Heart right ventricle (tissue), 16 donors: ENCODE data around the gene ECI1. TPM values are rescaled to one million over a fixed set of nuclear protein-coding genes. Genes with fewer than 3 reads are reported as not detected.

ENCODE experiments used
- ATAC-seq, 8 donors: fragments of 200-7000 bp; cut with Tn5 transposase; one replicate each; pipeline ENCODE4 v1.9.1; 2020; ENCODE audit warnings: mild to moderate bottlenecking in 8 of 8, moderate library complexity in 8 of 8, moderate number of reproducible peaks in 1 of 8
- DNase-seq, 2 donors: peaks; one replicate each; pipeline ENCODE4 v3.0.0-alpha.2; 2020
- H3K27ac ChIP-seq, 10 donors: fragments of 200-600 bp; sonication (generic) in 2 of 10; one replicate each; pipeline versions ENCODE4 v1.5.0 to v1.8.0; 2020 to 2022; ENCODE audit warnings: mild to moderate bottlenecking in 3 of 10
- H3K27me3 ChIP-seq, 7 donors: fragments of 200-600 bp; one replicate each; pipeline ENCODE4 v1.8.0; 2021 to 2022; ENCODE audit warnings: mild to moderate bottlenecking in 2 of 7
- H3K36me3 ChIP-seq, 9 donors: fragments of 200-600 bp; sonication (generic) in 1 of 9; one replicate each; pipeline versions ENCODE4 v1.5.0 to v1.8.0; 2020 to 2022; ENCODE audit warnings: mild to moderate bottlenecking in 2 of 9
- H3K4me1 ChIP-seq, 9 donors: fragments of 200-600 bp; sonication (generic) in 1 of 9; one replicate each; pipeline versions ENCODE4 v1.5.0 to v1.8.0; 2020 to 2022; ENCODE audit warnings: mild to moderate bottlenecking in 4 of 9
- H3K4me3 ChIP-seq, 10 donors: fragments of 200-600 bp; sonication (generic) in 2 of 10; one replicate each; pipeline versions ENCODE4 v1.5.0 to v1.8.0; 2020 to 2022; ENCODE audit warnings: mild to moderate bottlenecking in 7 of 10, moderate library complexity in 2 of 10
- H3K9me3 ChIP-seq, 11 donors: fragments of 200-600 bp in 10 of 11; sonication (generic) in 2 of 11; one replicate each; pipeline versions ENCODE4 v1.5.0 to v1.8.0; 2013 to 2022; ENCODE audit warnings: mild to moderate bottlenecking in 2 of 11, control low read depth in 1 of 11, moderate library complexity in 1 of 11
- WGBS, 2 donors: extraction: QIAGEN DNeasy Blood & Tissue Kit; methylation state at CpG; one replicate each; pipeline ENCODE4 v1.1.7; 2013; ENCODE audit warnings: inconsistent platforms in 1 of 2; 5-methylcytosine and 5-hydroxymethylcytosine counted together
- intact Hi-C, 10 donors: fragments of 100-400 bp; cut with DNase I; formaldehyde crosslinking; loops; one replicate each; pipeline versions ENCODE4 v1.11.1 to v1.14.2; 2022
- polyA plus RNA-seq, 2 donors: library from polyadenylated mRNA; stranded (reverse); fragments of 200-250 nt; gene quantifications; one replicate each; pipeline ENCODE4 v1.2.3, GENCODE V29; 2013
- total RNA-seq, 10 donors: library from RNA; stranded (reverse); fragmentation: NEBNext Ultra II Directional in 3 of 10; extraction: Animal tissue kit (Norgen Biotek cat#: 25700) in 3 of 10; gene quantifications; one replicate each; pipeline versions ENCODE4 v1.2.1 to v1.2.4, GENCODE V29; 2021 to 2023
- TF ChIP-seq, protein P1 (sequence below), 9 donors: fragments of 200-600 bp; sonication (generic) in 2 of 9; IDR thresholded peaks; one replicate each; pipeline versions ENCODE4 v1.5.0 to v1.8.0; 2021 to 2022; ENCODE audit warnings: antibody characterized with exemption in 9 of 9, mild to moderate bottlenecking in 5 of 9, moderate library complexity in 1 of 9
- donor health status: Arrhythmogenic right ventricular cardiomyopathy.
- donor health status: ischemic (EF 13 %, LVEDD 7.1; RV severe dilation, severe dysfunction).
- donor health status: healthy with polysubstance abuse.
- donor health status: DM: no; HTN: yes; CAD: no.
- donor health status: DM: no; HTN: no; CAD: no.
- donor health status: ischemic (EF 25% LVEDD 6.9; RV normal size, moderate dysfunction).
- donor health status: ischemic (EF 25% LVEDD 5.7; RV mildly dilated, moderate dysfunction).
- donor health status: healthy.
- donor health status: DM: yes; HTN: yes; CAD: no.
- donor health status: Ischemic cardiomyopathy.
- donor health status: ischemic (EF 35%, LVEDD 5.7; RV mildly dilated, moderate dysfunction).
- donor health status: nonischemic (EF 11% LVEDD 7.7; RV severe dilation, severe dysfunction).
- donor health status: DM: yes; HTN: yes; CAD: no.
- donor health status: PGD.
- donor health status: ischemic (EF 29% LVEDD 5.4; RV normal size, mild dysfunction).
- donor health status: nonischemic (EF 23%, LVEDD 6.1; RV moderate dilation, normal function).

Gene ECI1
- total and polyA plus RNA-seq, 12 donors: 118 to 491 (median 155) TPM

GRCh38 chr16:2280461-2280860 lies 29.1 kb upstream of the ECI1 start:
- TF ChIP-seq, protein P1, sequence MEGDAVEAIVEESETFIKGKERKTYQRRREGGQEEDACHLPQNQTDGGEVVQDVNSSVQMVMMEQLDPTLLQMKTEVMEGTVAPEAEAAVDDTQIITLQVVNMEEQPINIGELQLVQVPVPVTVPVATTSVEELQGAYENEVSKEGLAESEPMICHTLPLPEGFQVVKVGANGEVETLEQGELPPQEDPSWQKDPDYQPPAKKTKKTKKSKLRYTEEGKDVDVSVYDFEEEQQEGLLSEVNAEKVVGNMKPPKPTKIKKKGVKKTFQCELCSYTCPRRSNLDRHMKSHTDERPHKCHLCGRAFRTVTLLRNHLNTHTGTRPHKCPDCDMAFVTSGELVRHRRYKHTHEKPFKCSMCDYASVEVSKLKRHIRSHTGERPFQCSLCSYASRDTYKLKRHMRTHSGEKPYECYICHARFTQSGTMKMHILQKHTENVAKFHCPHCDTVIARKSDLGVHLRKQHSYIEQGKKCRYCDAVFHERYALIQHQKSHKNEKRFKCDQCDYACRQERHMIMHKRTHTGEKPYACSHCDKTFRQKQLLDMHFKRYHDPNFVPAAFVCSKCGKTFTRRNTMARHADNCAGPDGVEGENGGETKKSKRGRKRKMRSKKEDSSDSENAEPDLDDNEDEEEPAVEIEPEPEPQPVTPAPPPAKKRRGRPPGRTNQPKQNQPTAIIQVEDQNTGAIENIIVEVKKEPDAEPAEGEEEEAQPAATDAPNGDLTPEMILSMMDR (IDR thresholded peaks at IDR 0.05): no peak
- ATAC-seq (no peak), DNase-seq (no peak)
- Histone ChIP-seq H3K9me3 (no peaks in the 10 kb centered on the region), H3K4me1 (no peaks in the 10 kb centered on the region), H3K27me3 (no peaks in the 10 kb centered on the region), H3K36me3 (peaks cover 0 to 82% (median 7%) of the 10 kb centered on the region in 9 donors), H3K27ac (no peak overlapping the region), H3K4me3 (no peak overlapping the region)
- WGBS, 2 donors: 90 to 95% methylated on average over 8 of the region's 8 CpGs
- intact Hi-C loops: no loop called here

- no peaks in the 10 kb centered on the region for H3K4me1 ChIP-seq
- TF ChIP-seq, protein P1 (IDR thresholded peaks at IDR 0.05): no peak
- H3K4me3 ChIP-seq: no peak overlapping the region
- no peaks in the 10 kb centered on the region for H3K9me3 ChIP-seq
- no peak for ATAC-seq
- H3K36me3 ChIP-seq: peaks cover 0 to 70% (median 4%) of the 10 kb centered on the region in 9 donors
- 89 to 91% methylated on average over 26 of the region's 26 CpGs for WGBS, 2 donors
- intact Hi-C loops: loop anchor here in 2 of 10 donors (2.0 to 10.0 kb wide), 2 partner anchors 20 to 56 kb away; no protein-coding TSS in a partner anchor
- H3K27me3 ChIP-seq: no peaks in the 10 kb centered on the region
- DNase-seq: no peak
- H3K27ac ChIP-seq: no peak overlapping the region
Measured at GRCh38 chr16:2278956-2279800, 27.8 kb upstream of the ECI1 start.

- intact Hi-C loops: loop anchor here in 2 of 10 donors (2.0 to 10.0 kb wide), 2 partner anchors 21 to 57 kb away; no protein-coding TSS in a partner anchor
- ATAC-seq: no peak
- TF ChIP-seq, protein P1 (IDR thresholded peaks at IDR 0.05): no peak
- Histone ChIP-seq H3K9me3 (no peaks in the 10 kb centered on the region), H3K36me3 (peaks cover 0 to 60% (median 2%) of the 10 kb centered on the region in 9 donors), H3K4me3 (no peak overlapping the region), H3K27ac (no peak overlapping the region), H3K27me3 (no peaks in the 10 kb centered on the region), H3K4me1 (no peaks in the 10 kb centered on the region)
- 86 to 90% methylated on average over 14 of the region's 14 CpGs for WGBS, 2 donors
- DNase-seq: no peak
Measured at GRCh38 chr16:2278272-2278608, 26.9 kb upstream of the ECI1 start.

DNA sequence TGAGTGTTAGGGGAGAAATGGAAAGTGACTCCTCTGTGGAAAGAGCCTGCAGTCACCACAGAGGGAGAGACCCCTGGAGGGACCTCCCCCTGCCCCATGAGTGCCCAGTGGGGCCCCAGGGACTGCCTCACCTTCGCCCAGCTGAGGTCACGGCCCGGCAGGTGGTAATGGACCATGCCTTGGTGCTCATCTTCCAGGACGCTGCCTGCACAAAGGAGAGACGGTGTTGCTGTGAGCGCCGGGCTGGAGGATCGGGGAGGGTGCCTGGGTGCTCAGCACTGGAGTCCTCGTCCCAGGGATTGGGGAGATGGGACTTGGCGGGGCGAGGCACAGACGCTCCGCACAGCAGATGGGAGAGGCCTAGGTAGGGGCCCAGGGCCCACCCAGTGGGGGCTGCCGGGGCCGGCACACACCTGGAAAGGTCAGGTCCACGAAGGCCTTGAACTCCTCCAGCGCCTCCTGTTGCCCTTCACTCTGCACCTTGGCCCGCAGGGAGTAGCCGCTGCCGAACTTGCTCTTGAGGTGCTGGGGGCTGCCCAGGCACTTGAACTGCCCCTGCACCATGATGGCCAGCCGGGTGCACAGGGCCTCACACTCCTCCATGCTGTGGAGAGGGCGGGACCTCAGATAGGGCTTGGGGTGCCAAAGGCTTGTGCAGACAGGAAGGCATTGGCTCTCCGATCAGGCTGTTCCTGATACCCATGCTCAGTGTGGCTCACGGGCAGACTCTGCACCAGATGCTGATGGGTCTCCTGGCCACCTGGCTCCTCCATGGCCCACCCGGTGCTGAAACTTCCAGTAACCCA lies 26.3 kb upstream of the ECI1 start:
- H3K27ac ChIP-seq: no peak overlapping the region
- 91 to 93% methylated on average over 25 of the region's 25 CpGs for WGBS, 2 donors
- ATAC-seq (no peak), DNase-seq (no peak)
- H3K4me1 ChIP-seq: peaks cover 0 to under 1% (median 0%) of the 10 kb centered on the region in 9 donors
- H3K4me3 ChIP-seq: no peak overlapping the region
- no peaks in the 10 kb centered on the region for H3K27me3 ChIP-seq
- TF ChIP-seq, protein P1 (IDR thresholded peaks at IDR 0.05): no peak
- intact Hi-C loops: loop anchor here in 2 of 10 donors (2.0 to 10.0 kb wide), 2 partner anchors 21 to 57 kb away; no protein-coding TSS in a partner anchor
- peaks cover 0 to 55% (median 2%) of the 10 kb centered on the region in 9 donors for H3K36me3 ChIP-seq
- H3K9me3 ChIP-seq: no peaks in the 10 kb centered on the region
